DMS153 treated with DMSO at 0.1 percent for 48 hours (cell line): ENCODE results near the gene C16orf74.

Experiments used
- DNase-seq: peaks from one replicate; lab custom pipeline; 2025; ENCODE audit not compliant: unreplicated experiment; lab: John Stamatoyannopoulos, UW

Gene C16orf74

DNA sequence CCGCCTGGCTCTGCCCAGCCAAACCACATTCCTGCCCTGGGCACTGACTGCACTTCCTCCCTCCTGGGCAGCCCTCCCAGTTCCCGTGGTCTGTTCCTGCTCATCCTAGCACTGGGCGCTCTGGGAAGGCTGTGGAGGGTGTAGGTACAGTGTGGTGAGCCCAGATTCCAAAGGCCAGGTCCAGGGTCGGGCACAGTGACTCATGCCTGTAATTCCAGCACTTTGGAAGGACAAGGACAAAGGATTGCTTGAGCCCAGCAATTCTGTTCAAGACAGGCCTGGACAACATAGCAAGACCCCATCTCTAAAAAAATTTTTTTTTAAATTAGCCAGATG is 30.6 kb downstream of the C16orf74 start:
- no peak for DNase-seq

GRCh38 chr16:85719605-85720301 is 31.1 kb downstream of the C16orf74 start:
- DNase-seq, result no peak

GRCh38 chr16:85718682-85719081 is 32.2 kb downstream of the C16orf74 start:
- DNase-seq, result peak; percentile 47

DNA sequence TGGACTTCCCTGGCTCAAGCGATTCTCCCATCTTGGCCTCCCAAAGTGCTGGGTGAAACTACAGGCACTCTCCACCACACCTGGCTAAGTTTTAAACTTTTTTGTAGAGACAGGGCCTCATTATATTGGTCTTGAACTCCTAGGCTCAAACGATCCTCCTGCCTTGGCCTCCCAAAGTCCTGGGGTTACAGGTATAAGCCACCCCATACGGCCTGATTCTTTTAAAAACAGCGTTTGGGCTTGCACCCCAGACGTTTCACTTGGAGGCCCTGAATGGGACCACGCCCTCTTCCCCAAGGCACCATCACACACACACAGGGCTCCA is 32.8 kb downstream of the C16orf74 start:
- no peak for DNase-seq

DNA sequence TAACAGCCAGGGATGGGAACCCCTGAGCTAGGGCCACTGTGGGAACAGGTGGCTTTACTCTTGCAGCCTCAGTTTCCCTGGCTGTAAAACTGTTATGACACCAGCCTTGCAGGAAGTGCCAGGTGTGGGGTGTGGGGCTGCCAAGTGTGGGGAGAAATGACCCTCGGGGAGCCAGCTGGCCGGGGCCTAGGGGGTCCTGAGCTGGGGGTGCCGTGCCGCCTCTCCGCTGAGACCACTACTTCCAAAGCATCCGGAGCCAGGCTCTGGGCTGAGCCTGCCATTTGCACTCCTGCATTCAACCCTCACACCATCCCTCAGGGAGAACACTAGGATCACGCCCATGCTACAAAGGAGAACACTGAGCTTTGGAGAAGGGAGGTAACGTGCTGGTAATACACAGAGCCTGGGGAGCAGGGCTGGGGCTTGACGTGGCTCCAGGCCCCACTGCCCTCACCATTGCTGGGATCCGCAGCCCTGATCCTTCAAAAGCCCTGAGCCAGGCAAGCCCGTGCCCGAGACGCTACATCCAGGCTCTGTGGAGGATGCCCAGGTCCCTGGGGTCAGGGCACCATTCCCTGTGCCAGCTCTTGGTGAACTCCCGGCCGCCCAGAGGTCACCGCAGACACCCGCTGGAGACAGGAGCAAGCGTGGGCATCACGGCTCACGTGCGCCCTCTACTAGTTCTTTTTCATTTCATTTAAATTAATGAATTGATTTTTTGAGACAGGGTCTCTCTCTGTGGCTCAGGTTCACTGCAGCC is 33.3 kb downstream of the C16orf74 start:
- peak; percentile 79 for DNase-seq

DNA sequence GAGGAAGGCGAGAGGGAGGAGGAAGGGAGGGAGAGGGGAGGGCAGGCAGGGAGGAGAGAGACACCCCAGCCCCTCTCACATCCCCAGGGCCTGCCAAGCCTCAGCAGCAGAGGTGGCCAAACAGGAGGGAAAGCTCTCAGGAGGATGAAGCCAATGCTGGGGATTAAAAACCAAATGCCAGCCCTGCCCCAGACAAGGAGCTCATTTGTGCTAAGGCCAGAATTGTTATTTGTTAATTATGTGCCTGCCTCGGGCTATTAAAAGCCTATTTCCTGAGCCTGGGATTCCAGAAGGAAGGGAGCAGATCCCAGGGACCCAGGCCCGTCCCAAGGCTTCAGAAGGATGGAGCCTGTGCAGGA is 34.2 kb downstream of the C16orf74 start:
- peak; percentile 26 for DNase-seq

DNA sequence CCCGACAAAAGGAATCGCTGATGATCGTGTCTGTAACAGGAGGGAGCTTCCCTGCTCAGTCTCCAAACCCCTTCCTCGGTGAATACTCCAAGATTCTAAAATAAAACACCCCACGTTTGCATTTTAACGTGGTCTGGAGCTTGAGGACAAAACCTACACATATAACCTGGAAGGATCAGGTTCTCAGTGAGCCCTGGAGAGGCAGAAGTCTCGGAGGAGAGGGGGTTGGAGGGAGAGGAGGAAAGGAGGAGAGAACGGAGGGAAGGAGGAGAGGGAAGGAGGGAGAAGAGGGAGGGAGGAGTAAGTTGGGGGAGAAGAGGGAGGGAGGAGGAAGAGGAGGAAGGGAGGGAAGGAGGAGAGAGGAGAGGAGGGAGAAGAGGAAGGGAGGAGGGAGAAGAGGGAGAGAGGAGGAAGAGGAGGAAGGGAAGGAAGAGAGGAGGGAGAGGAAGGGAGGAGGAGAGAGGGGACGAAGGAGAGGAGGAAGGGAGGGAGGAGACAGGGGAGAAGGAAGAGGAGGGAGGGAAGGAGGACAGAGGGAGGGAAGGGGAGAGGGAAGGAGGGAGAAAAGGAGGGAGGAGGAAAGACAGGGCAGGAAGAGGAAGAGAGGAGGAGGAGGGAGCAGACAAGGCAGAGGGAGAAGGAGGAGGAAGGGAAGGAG is 34.7 kb downstream of the C16orf74 start:
- no peak for DNase-seq

GRCh38 chr16:85715169-85716021 is 35.5 kb downstream of the C16orf74 start:
- peak; percentile 91 for DNase-seq

DNA sequence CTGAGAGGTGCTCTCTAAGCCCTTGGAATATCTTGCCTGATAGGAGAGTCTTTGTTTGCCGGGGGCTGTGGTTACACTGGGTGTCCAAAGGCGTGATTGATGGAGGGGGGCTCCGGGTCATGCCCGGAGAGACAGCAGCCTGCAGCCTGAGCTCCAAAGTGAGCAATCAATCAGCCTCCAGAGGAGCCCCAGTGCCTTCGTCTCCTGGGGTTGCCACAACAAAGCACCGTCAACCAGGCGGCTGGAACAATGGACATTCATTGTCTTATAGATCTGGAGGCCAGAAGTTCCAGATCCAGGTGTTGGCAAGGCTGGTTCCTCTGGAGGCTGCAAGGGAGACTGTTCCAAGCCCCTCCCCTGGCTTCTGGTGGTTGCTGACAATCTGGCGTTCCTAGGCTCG is 38.1 kb downstream of the C16orf74 start:
- no peak for DNase-seq

DNA sequence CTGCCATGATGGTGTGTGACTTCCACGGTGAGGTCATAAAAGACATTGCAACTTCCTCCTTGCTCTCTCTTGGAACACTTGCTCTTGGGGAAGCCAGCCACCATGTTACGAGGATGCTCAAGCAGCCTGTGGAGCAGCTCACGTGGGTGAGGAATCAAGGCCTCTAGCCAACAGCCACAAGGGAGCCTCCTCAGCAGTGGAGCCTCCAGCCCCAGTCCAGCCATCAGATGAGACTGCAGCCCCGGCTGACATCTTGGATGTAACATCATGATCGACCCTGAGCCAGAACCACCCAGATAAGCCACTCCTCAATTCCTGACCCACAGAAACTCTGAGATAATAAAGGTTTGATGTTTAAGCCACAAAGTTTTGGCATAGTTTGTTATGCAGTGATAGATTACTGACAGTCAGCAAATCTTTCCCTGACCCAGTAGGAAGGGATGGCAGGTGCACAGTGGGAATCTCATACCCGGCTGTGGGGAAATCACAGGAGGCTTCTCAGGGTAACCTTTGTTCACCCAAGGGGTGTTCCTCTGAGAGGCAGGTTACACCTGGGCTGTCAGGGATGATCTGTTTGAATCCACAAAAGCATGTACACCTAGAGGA is 38.8 kb downstream of the C16orf74 start:
- no peak for DNase-seq

GRCh38 chr16:85710732-85711131 is 40.2 kb downstream of the C16orf74 start:
- peak; percentile 55 for DNase-seq

GRCh38 chr16:85709766-85710585 is 40.9 kb downstream of the C16orf74 start:
- DNase-seq, result peak; percentile 40

DNA sequence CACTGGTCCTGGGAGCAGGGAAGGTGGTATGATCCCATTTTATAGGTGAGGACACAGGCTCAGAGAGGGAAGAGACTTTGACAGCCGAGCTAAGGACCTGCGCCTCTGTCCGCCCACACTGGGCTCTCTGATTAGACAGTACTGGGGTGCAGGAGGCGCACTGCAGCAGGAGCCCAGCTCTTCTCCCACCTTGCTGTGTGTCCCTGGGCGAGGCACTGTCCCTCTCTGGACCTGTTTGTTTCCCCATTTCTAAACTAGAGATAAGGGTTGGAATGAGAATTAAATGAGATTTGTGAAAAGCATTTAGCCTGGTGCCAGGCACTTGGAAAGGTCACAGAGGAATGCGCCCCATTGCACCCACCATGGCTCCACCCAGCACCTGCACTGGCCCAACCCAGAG is 42.6 kb downstream of the C16orf74 start:
- DNase-seq, result no peak

GRCh38 chr16:85707528-85708095 is 43.3 kb downstream of the C16orf74 start:
- peak; percentile 28 for DNase-seq

DNA sequence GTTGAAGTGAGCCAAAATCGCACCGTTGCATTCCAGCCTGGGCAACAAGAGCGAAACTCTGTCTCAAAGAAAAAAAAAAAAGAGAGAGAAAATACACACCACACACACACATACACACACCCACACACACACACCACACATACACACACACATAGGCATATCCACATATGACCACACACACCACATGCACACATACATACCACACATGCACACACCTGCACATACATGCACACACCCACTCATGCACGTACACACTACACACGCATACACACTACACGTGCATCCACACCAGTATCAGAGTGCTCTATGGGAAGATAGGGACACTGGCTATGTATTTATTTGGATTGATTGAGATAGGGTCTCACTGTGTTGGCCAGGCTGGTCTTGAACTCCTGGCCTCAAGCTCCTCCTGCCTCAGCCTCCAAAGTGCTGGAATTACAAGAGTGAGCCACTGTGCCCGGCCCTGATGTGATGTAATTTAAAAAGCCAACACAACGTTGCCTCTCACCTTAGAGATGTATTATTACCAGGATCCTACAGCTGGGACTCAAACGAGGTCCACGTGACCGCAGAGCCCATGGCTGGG is 44.4 kb downstream of the C16orf74 start:
- no peak for DNase-seq

GRCh38 chr16:85704900-85705846 is 45.7 kb downstream of the C16orf74 start:
- no peak for DNase-seq

DNA sequence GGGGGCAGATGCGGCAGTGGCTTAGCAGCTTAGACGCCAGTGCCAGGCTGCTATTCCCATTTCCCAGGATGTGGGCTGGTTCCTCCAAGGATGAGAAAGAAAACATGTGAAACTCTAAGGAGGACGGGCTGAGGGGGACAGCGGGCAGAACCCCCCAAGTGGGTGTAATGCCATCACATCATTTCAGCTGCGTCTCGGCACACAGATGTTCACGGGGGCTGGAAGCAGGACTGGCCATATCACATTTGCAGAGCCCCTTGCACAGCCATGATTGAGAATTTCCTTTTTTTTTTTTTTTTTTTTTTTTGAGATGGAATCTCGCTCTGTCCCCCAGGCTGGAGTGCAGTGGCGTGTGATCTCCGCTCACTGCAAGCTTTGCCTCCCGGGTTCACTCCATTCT is 46.9 kb downstream of the C16orf74 start:
- DNase-seq, result no peak

DNA sequence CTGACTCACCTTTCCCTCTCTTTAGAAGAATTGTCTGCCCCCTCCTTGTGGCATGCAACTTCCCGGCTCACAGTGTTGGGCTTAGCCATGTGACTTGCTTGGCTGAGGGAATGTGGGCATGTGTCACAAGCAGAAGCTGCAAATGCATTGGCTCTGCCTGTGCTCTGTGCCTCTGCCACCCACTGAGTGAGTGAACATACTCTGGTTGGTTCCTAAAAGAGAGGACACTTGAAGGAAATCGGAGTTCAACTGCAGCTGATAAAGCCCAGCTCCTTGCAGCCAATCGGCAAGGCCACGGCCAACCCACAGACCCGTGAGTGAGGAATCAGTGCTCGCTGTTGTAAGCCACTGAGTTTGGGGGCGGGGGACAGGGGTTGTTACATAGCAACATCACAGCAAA is 51.3 kb downstream of the C16orf74 start:
- no peak for DNase-seq
